Stimulated activated naive CD8-positive, alpha-beta T cell treated with anti-CD3 and anti-CD28 coated beads, Interleukin-15, Interleukin-2, amounts not matched to agents 100 ng/mL and 50 ng/mL, for 24 hours (primary cell): ENCODE results near the gene ATP9B.

Experiments used
- H3K27ac Mint-ChIP-seq: one replicate; pipeline ENCODE4 v1.8.0; 2021; ENCODE audit warnings: mild to moderate bottlenecking, mixed read lengths
- H3K27me3 Mint-ChIP-seq: one replicate; pipeline ENCODE4 v1.8.0; 2021; ENCODE audit warnings: mixed read lengths
- H3K36me3 Mint-ChIP-seq: one replicate; pipeline ENCODE4 v1.8.0; 2021; ENCODE audit warnings: low read depth, mixed read lengths
- H3K4me1 Mint-ChIP-seq: one replicate; pipeline ENCODE4 v1.8.0; 2021; ENCODE audit warnings: low read depth, mixed read lengths
- H3K4me3 Mint-ChIP-seq: one replicate; pipeline ENCODE4 v1.8.0; 2021; ENCODE audit warnings: mild to moderate bottlenecking, mixed read lengths
- H3K9me3 Mint-ChIP-seq: one replicate; pipeline ENCODE4 v1.8.0; 2021; ENCODE audit warnings: mixed read lengths

The ATP9B gene

GRCh38 chr18:79410171-79410641 is 341.0 kb downstream of the ATP9B start:
- peaks cover 53% of the 10 kb centered on the region for H3K36me3 Mint-ChIP-seq
- no peaks in the 10 kb centered on the region for H3K27me3 Mint-ChIP-seq
- no peak overlapping the region for H3K4me3 Mint-ChIP-seq
- H3K27ac Mint-ChIP-seq = no peak overlapping the region
- H3K4me1 Mint-ChIP-seq = peaks cover 40% of the 10 kb centered on the region
- no peaks in the 10 kb centered on the region for H3K9me3 Mint-ChIP-seq

- Mint-ChIP-seq H3K36me3 (peaks cover 48% of the 10 kb centered on the region), H3K4me1 (peaks cover 34% of the 10 kb centered on the region), H3K4me3 (no peak overlapping the region), H3K9me3 (no peaks in the 10 kb centered on the region), H3K27me3 (no peaks in the 10 kb centered on the region), H3K27ac (no peak overlapping the region)
These were observed 341.8 kb downstream of the ATP9B start for GRCh38 chr18:79410731-79411613.

- Mint-ChIP-seq H3K36me3 (peaks cover 43% of the 10 kb centered on the region), H3K9me3 (no peaks in the 10 kb centered on the region), H3K4me1 (peaks cover 34% of the 10 kb centered on the region), H3K4me3 (no peak overlapping the region), H3K27me3 (no peaks in the 10 kb centered on the region), H3K27ac (no peak overlapping the region)
These were observed 342.7 kb downstream of the ATP9B start for GRCh38 chr18:79411614-79412526.

GRCh38 chr18:79413025-79413424 is 343.8 kb downstream of the ATP9B start:
- no peak overlapping the region for H3K4me3 Mint-ChIP-seq
- no peaks in the 10 kb centered on the region for H3K9me3 Mint-ChIP-seq
- H3K27ac Mint-ChIP-seq = peak overlapping the region; percentile 43
- peaks cover 32% of the 10 kb centered on the region for H3K36me3 Mint-ChIP-seq
- no peaks in the 10 kb centered on the region for H3K27me3 Mint-ChIP-seq
- H3K4me1 Mint-ChIP-seq = peaks cover 26% of the 10 kb centered on the region

GRCh38 chr18:79413426-79413825 is 344.2 kb downstream of the ATP9B start:
- Mint-ChIP-seq H3K4me1 (peaks cover 26% of the 10 kb centered on the region), H3K9me3 (no peaks in the 10 kb centered on the region), H3K36me3 (peaks cover 31% of the 10 kb centered on the region), H3K4me3 (no peak overlapping the region), H3K27ac (no peak overlapping the region), H3K27me3 (no peaks in the 10 kb centered on the region)

GRCh38 chr18:79413901-79414300 is 344.7 kb downstream of the ATP9B start:
- peaks cover 26% of the 10 kb centered on the region for H3K4me1 Mint-ChIP-seq
- H3K4me3 Mint-ChIP-seq = no peak overlapping the region
- no peaks in the 10 kb centered on the region for H3K9me3 Mint-ChIP-seq
- H3K27ac Mint-ChIP-seq = no peak overlapping the region
- peaks cover 31% of the 10 kb centered on the region for H3K36me3 Mint-ChIP-seq
- no peaks in the 10 kb centered on the region for H3K27me3 Mint-ChIP-seq

- Mint-ChIP-seq H3K27me3 (no peaks in the 10 kb centered on the region), H3K27ac (no peak overlapping the region), H3K36me3 (peaks cover 45% of the 10 kb centered on the region), H3K4me1 (peaks cover 38% of the 10 kb centered on the region), H3K4me3 (no peak overlapping the region), H3K9me3 (no peaks in the 10 kb centered on the region)
These were observed 347.0 kb downstream of the ATP9B start for GRCh38 chr18:79416022-79416676.

- Mint-ChIP-seq H3K27me3 (no peaks in the 10 kb centered on the region), H3K27ac (no peak overlapping the region), H3K36me3 (peaks cover 48% of the 10 kb centered on the region), H3K4me1 (peaks cover 38% of the 10 kb centered on the region), H3K4me3 (no peak overlapping the region), H3K9me3 (no peaks in the 10 kb centered on the region)
These were observed 347.5 kb downstream of the ATP9B start for GRCh38 chr18:79416677-79417052.

- Mint-ChIP-seq H3K27me3 (no peaks in the 10 kb centered on the region), H3K36me3 (peaks cover 44% of the 10 kb centered on the region), H3K4me3 (no peak overlapping the region), H3K4me1 (peaks cover 40% of the 10 kb centered on the region), H3K27ac (no peak overlapping the region), H3K9me3 (no peaks in the 10 kb centered on the region)
These were observed 349.0 kb downstream of the ATP9B start for GRCh38 chr18:79418236-79418635.

- Mint-ChIP-seq H3K36me3 (peaks cover 40% of the 10 kb centered on the region), H3K4me1 (peaks cover 36% of the 10 kb centered on the region), H3K4me3 (no peak overlapping the region), H3K27me3 (no peaks in the 10 kb centered on the region), H3K27ac (peak overlapping the region; percentile 5), H3K9me3 (no peaks in the 10 kb centered on the region)
These were observed 349.4 kb downstream of the ATP9B start for GRCh38 chr18:79418642-79419041.

GRCh38 chr18:79420033-79420745 is 351.0 kb downstream of the ATP9B start:
- Mint-ChIP-seq H3K4me3 (no peak overlapping the region), H3K36me3 (peaks cover 38% of the 10 kb centered on the region), H3K27me3 (no peaks in the 10 kb centered on the region), H3K27ac (peak overlapping the region; percentile 27), H3K9me3 (no peaks in the 10 kb centered on the region), H3K4me1 (peaks cover 36% of the 10 kb centered on the region)

GRCh38 chr18:79421275-79421857 is 352.2 kb downstream of the ATP9B start:
- no peaks in the 10 kb centered on the region for H3K9me3 Mint-ChIP-seq
- H3K4me1 Mint-ChIP-seq = peaks cover 35% of the 10 kb centered on the region
- H3K27me3 Mint-ChIP-seq = no peaks in the 10 kb centered on the region
- no peak overlapping the region for H3K27ac Mint-ChIP-seq
- no peak overlapping the region for H3K4me3 Mint-ChIP-seq
- peaks cover 40% of the 10 kb centered on the region for H3K36me3 Mint-ChIP-seq

- no peak overlapping the region for H3K4me3 Mint-ChIP-seq
- no peak overlapping the region for H3K27ac Mint-ChIP-seq
- H3K36me3 Mint-ChIP-seq = peaks cover 40% of the 10 kb centered on the region
- peaks cover 32% of the 10 kb centered on the region for H3K4me1 Mint-ChIP-seq
- no peaks in the 10 kb centered on the region for H3K27me3 Mint-ChIP-seq
- no peaks in the 10 kb centered on the region for H3K9me3 Mint-ChIP-seq
These were observed 353.0 kb downstream of the ATP9B start for GRCh38 chr18:79422022-79422782.
